Ovary (tissue), 9 donors: ENCODE measurements around the gene ODAM. TPM values are rescaled to one million over a fixed set of nuclear protein-coding genes. Genes with fewer than 3 reads are reported as not detected.

Experiments used
- DNase-seq, 5 donors: peaks; one replicate each; pipeline ENCODE4 v3.0.0-alpha.2; 2019 to 2020
- H3K27ac ChIP-seq, 2 donors: fragments of 200-600 bp; one replicate each; pipeline versions ENCODE4 v1.5.1 to v1.8.0; 2019 to 2022
- H3K27me3 ChIP-seq: fragments of 200-600 bp; one replicate; pipeline ENCODE4 v1.8.0; 2022
- H3K36me3 ChIP-seq: fragments of 200-600 bp; sonication (generic); one replicate; pipeline ENCODE4 v1.5.1; 2019
- H3K4me1 ChIP-seq: one replicate; pipeline ENCODE4 v1.8.1; 2013; ENCODE audit warnings: mild to moderate bottlenecking, moderate library complexity; ENCODE audit not compliant: insufficient read depth
- H3K4me3 ChIP-seq: fragments of 200-600 bp; sonication (generic); one replicate; pipeline ENCODE4 v1.5.1; 2017
- H3K9me3 ChIP-seq, 2 donors: fragments of 200-600 bp in 1 of 2; sonication (generic) in 1 of 2; one replicate each; pipeline versions ENCODE4 v1.5.1 to v1.8.1; 2013 to 2019; ENCODE audit warnings: mild to moderate bottlenecking in 1 of 2, moderate library complexity in 1 of 2
- CTCF ChIP-seq, 3 donors: fragments of 450-650 bp in 2 of 3; fragments of 200-600 bp in 1 of 3; IDR thresholded peaks; one replicate each; pipeline versions ENCODE4 v1.5.1 to v1.8.0; 2016 to 2022; ENCODE audit warnings: antibody characterized with exemption in 3 of 3, mild to moderate bottlenecking in 1 of 3
- EP300 ChIP-seq: sonication (generic); formaldehyde crosslinking; IDR thresholded peaks from one replicate; pipeline ENCODE4 v1.6.1; 2017; ENCODE audit warnings: antibody characterized with exemption
- POLR2A ChIP-seq: fragments of 450-650 bp; IDR thresholded peaks from one replicate; pipeline ENCODE4 v1.6.1; 2017; ENCODE audit warnings: antibody characterized with exemption, mild to moderate bottlenecking, moderate library complexity
- WGBS, 3 donors: extraction: QIAGEN DNeasy Blood & Tissue Kit in 1 of 3; methylation state at CpG; one replicate each; pipeline versions ENCODE4 v1.1.5 to v1.1.7; 2013 to 2017; 5-methylcytosine and 5-hydroxymethylcytosine counted together
- intact Hi-C, 4 donors: fragments of 100-400 bp; cut with DNase I; formaldehyde crosslinking; loops; one replicate each; pipeline versions ENCODE4 v1.11.0 to v1.15.1; 2022 to 2023
- polyA plus RNA-seq, 2 donors: library from polyadenylated mRNA; stranded (reverse); fragments of 200-250 nt in 1 of 2; fragments of 350-450 nt in 1 of 2; fragmentation: Illumina TruSeq in 1 of 2; extraction: RNeasy Lipid Tissue Mini Kit (QIAGEN cat#74804) in 1 of 2; gene quantifications; one replicate each; pipeline ENCODE4 v1.2.3, GENCODE V29; 2013 to 2014
- total RNA-seq, 7 donors: library from RNA; depleted of rRNA in 2 of 7; stranded (reverse); fragments of >200 nt in 2 of 7; fragmentation: NEBNext Ultra II Directional in 3 of 7; extraction: Animal tissue kit (Norgen Biotek cat#: 25700) in 3 of 7; gene quantifications; one replicate each; pipeline versions ENCODE4 v1.1.0 to v1.2.4, GENCODE V29; 2016 to 2023
- donor health status: DM: no; HTN: no; CAD: no; lungs with moderate emphysema.
- donor health status: DM: no; HTN: no; CAD: no.
- donor health status: Bipolar disorder and iron deficiency.
- donor health status: DM: yes; HTN: yes; CAD: no.
- donor health status: DM: no; HTN: no; CAD: no.
- donor health status: DM: yes; HTN: yes; CAD: no.

ODAM gene
- total and polyA plus RNA-seq, 9 donors, result 1.8 TPM; not detected in 8

- H3K27ac ChIP-seq, result no peak overlapping the region
- H3K36me3 ChIP-seq, result no peaks in the 10 kb centered on the region
- H3K4me3 ChIP-seq, result no peak overlapping the region
- intact Hi-C loops, result loop anchor here in 1 of 4 donors (10.0 kb wide), 1 partner anchor 1537 kb away; no protein-coding TSS in a partner anchor
- H3K9me3 ChIP-seq, result no peaks in the 10 kb centered on the region
- TF ChIP-seq EP300, result no peak
- TF ChIP-seq CTCF (IDR thresholded peaks at IDR 0.05), result no peak
- no peak for TF ChIP-seq POLR2A
- no peaks in the 10 kb centered on the region for H3K27me3 ChIP-seq
- DNase-seq, result no peak
- no peaks in the 10 kb centered on the region for H3K4me1 ChIP-seq
- WGBS, 3 donors, result 5 to 13% (median 11%) methylated on average over 1 of the region's 1 CpG
Observed at GRCh38 chr4:70191647-70192046, 3.9 kb upstream of the ODAM start.

- Histone ChIP-seq H3K4me3 (no peak overlapping the region), H3K4me1 (no peaks in the 10 kb centered on the region), H3K9me3 (no peaks in the 10 kb centered on the region), H3K27me3 (no peaks in the 10 kb centered on the region), H3K36me3 (no peaks in the 10 kb centered on the region), H3K27ac (no peak overlapping the region)
- no peak for DNase-seq
- intact Hi-C loops, result loop anchor here in 1 of 4 donors (10.0 kb wide), 1 partner anchor 1538 kb away; no protein-coding TSS in a partner anchor
- WGBS, 3 donors, result 84 to 88% (median 86%) methylated on average over 2 of the region's 2 CpGs
- TF ChIP-seq EP300 (no peak), CTCF (IDR thresholded peaks at IDR 0.05) (no peak), POLR2A (no peak)
Observed at GRCh38 chr4:70192895-70193294, 2.6 kb upstream of the ODAM start.

GRCh38 chr4:70196857-70197256 is 1.3 kb downstream of the ODAM start:
- TF ChIP-seq EP300 (no peak), CTCF (IDR thresholded peaks at IDR 0.05) (no peak), POLR2A (no peak)

GRCh38 chr4:70197842-70198241 is 2.3 kb downstream of the ODAM start:
- H3K4me1 ChIP-seq, result no peaks in the 10 kb centered on the region
- 43 to 67% (median 61%) methylated on average over 2 of the region's 2 CpGs for WGBS, 3 donors
- no peaks in the 10 kb centered on the region for H3K9me3 ChIP-seq
- intact Hi-C loops, result loop anchor here in 1 of 4 donors (10.0 kb wide), 1 partner anchor 1543 kb away; no protein-coding TSS in a partner anchor
- TF ChIP-seq CTCF (IDR thresholded peaks at IDR 0.05), result no peak
- TF ChIP-seq EP300, result no peak
- no peak for TF ChIP-seq POLR2A
- no peaks in the 10 kb centered on the region for H3K27me3 ChIP-seq
- no peak overlapping the region for H3K27ac ChIP-seq
- DNase-seq, result no peak
- no peaks in the 10 kb centered on the region for H3K36me3 ChIP-seq
- no peak overlapping the region for H3K4me3 ChIP-seq

More at GRCh38 chr4:70196857-70197256, 1.3 kb downstream of the ODAM start:
- intact Hi-C loops, result loop anchor here in 1 of 4 donors (10.0 kb wide), 1 partner anchor 1542 kb away; no protein-coding TSS in a partner anchor
- no peak for DNase-seq
- 85 to 90% (median 88%) methylated on average over 2 of the region's 2 CpGs for WGBS, 3 donors
- no peak overlapping the region for H3K4me3 ChIP-seq
- H3K4me1 ChIP-seq, result no peaks in the 10 kb centered on the region
- H3K27ac ChIP-seq, result no peak overlapping the region
- H3K36me3 ChIP-seq, result no peaks in the 10 kb centered on the region
- no peaks in the 10 kb centered on the region for H3K9me3 ChIP-seq
- H3K27me3 ChIP-seq, result no peaks in the 10 kb centered on the region
